ENCODE results near the gene PSMB2.

PSMB2 gene

GRCh38 chr1:35556484-35557117 is 84.7 kb downstream of the PSMB2 start:
- no peaks in the 10 kb centered on the region for H3K9me3 ChIP-seq
- no peak for DNase-seq
- H3K4me1 ChIP-seq: peaks cover 2% of the 10 kb centered on the region; the same call in 1 of the 2 replicates
- H3K27me3 ChIP-seq: no peaks in the 10 kb centered on the region
- H3K4me3 ChIP-seq (ENCODE audit: low read depth, low read length): peak overlapping the region; percentile 81
- TF ChIP-seq CTCF (IDR thresholded peaks at IDR 0.05; ENCODE audit: low read depth, low read length): no peak
- peaks cover 2% of the 10 kb centered on the region; the same call in 1 of the 2 replicates for H3K36me3 ChIP-seq

GRCh38 chr1:35555601-35556477 is 85.5 kb downstream of the PSMB2 start:
- H3K4me3 ChIP-seq (ENCODE audit: low read depth, low read length): peak overlapping the region; percentile 81
- H3K4me1 ChIP-seq: peaks cover 2% of the 10 kb centered on the region; the same call in 1 of the 2 replicates
- no peak for DNase-seq
- no peak for TF ChIP-seq CTCF (IDR thresholded peaks at IDR 0.05; ENCODE audit: low read depth, low read length)
- no peaks in the 10 kb centered on the region for H3K27me3 ChIP-seq
- no peaks in the 10 kb centered on the region for H3K9me3 ChIP-seq
- H3K36me3 ChIP-seq: no peaks in the 10 kb centered on the region; the same call in 1 of the 2 replicates

GRCh38 chr1:35555212-35555584 is 86.1 kb downstream of the PSMB2 start:
- no peak for TF ChIP-seq CTCF (IDR thresholded peaks at IDR 0.05; ENCODE audit: low read depth, low read length)
- H3K9me3 ChIP-seq: no peaks in the 10 kb centered on the region
- no peak for DNase-seq
- peaks cover 2% of the 10 kb centered on the region; the same call in 1 of the 2 replicates for H3K4me1 ChIP-seq
- no peak overlapping the region for H3K4me3 ChIP-seq (ENCODE audit: low read depth, low read length)
- no peaks in the 10 kb centered on the region for H3K27me3 ChIP-seq
- no peaks in the 10 kb centered on the region for H3K36me3 ChIP-seq

- Histone ChIP-seq H3K4me3 (ENCODE audit: low read depth, low read length) (peak overlapping the region; percentile 10; the same call in 1 of the 2 replicates), H3K9me3 (no peaks in the 10 kb centered on the region), H3K36me3 (no peaks in the 10 kb centered on the region), H3K4me1 (peaks cover 2% of the 10 kb centered on the region; the same call in 1 of the 2 replicates), H3K27me3 (no peaks in the 10 kb centered on the region)
- TF ChIP-seq CTCF (IDR thresholded peaks at IDR 0.05; ENCODE audit: low read depth, low read length): no peak
- DNase-seq: peak; percentile 48
Observed at GRCh38 chr1:35554266-35555211, 86.8 kb downstream of the PSMB2 start.

DNA sequence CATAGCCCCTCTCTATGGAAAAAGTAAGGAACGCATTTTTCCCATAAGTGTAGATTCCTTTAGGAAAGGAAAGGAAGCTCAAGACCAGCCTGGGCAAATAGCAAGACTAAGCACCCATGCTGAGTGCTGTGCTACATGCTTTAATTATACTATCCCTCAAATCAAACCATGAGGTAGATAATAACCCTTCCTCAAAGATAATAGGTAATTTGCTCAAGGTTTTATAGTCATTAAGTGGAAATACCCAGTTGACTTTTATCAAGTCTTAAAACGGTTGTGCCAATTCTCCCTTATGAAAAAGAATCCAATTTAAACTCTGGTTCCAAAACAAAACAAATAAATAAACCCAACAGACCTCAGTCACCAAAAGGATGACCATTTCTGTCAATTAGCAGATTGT is 87.5 kb downstream of the PSMB2 start:
- no peak for TF ChIP-seq CTCF (IDR thresholded peaks at IDR 0.05; ENCODE audit: low read depth, low read length)
- Histone ChIP-seq H3K9me3 (no peaks in the 10 kb centered on the region), H3K4me1 (peaks cover 2% of the 10 kb centered on the region; the same call in 1 of the 2 replicates), H3K36me3 (no peaks in the 10 kb centered on the region), H3K4me3 (ENCODE audit: low read depth, low read length) (no peak overlapping the region), H3K27me3 (no peaks in the 10 kb centered on the region)
- no peak for DNase-seq

All from BE2C (cell line).